Occipital lobe (tissue), 2 donors: ENCODE results near the gene FUT6. TPM values are rescaled to one million over a fixed set of nuclear protein-coding genes. Genes with fewer than 3 reads are reported as not detected.
"Not testable (repeated sequence)": the region's sequence is repeated elsewhere in the genome, so short reads cannot be mapped to it uniquely, and the experiment has no call there.

Experiments used
- DNase-seq: peaks from one replicate; lab custom pipeline; 2025; lab: John Stamatoyannopoulos, UW
- total RNA-seq: library from RNA; depleted of rRNA; stranded (reverse); fragments of >200 nt; gene quantifications from one replicate; pipeline ENCODE4 v1.2.3, GENCODE V29; 2014

Gene FUT6
- total RNA-seq, 1 donor from 2014 or later, result not detected

DNA sequence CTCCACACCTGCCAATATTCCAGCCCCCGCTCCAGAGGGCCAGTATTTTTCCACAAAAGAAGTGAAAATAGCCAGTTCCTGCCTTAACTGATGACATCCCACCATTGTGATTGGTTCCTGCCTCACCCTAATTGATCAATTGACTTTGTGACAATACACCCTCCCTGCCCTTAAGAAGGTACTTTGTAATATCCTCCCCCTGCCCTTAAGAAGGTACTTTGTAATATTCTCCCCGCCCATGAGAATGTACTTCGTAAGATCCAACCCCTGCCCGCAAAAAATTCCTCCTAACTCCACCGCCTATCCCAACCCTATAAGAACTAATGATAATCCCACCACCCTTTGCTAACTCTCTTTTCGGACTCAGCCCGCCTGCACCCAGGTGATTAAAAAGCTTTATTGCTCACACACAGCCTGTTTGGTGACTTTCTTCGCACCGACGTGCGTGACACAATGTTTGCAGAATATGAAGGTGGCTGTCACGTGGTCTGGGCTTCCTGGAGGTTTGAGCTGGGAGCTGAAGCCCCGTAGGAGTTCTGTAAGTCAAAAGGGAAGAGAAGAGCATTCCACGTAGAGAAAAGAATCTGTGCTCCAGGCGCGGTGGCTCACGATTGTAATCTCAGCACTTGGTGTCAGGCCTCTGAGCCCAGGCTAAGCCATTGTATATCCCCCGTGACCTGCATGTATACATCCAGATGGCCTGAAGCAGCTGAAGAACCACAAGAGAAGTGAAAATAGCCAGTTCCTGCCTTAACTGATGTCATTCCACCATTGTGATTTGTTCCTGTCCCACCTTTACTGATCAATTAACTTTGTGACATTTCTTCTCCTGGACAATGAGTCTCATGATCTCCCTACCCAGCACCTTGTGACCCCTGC is 17.9 kb upstream of the FUT6 start:
- DNase-seq, result no peak

DNA sequence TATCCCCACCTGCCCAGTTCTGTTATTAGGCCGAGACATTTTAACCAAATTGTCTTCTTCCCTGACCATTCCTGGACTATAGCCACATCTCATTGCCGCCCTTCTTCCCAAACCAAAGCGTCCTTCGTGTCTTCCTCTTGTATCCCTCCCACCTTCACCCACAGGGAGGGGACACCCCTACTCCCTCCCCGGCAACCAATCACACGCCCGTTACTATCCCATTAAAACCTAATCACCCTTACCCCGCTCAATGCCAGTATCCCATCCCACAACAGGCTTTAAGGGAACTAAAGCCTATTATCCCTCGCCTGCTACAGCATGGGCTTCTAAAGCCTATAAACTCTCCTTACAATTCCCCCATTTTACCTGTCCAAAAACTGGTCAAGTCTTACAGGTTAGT is 15.6 kb upstream of the FUT6 start:
- not testable (repeated sequence) for DNase-seq

DNA sequence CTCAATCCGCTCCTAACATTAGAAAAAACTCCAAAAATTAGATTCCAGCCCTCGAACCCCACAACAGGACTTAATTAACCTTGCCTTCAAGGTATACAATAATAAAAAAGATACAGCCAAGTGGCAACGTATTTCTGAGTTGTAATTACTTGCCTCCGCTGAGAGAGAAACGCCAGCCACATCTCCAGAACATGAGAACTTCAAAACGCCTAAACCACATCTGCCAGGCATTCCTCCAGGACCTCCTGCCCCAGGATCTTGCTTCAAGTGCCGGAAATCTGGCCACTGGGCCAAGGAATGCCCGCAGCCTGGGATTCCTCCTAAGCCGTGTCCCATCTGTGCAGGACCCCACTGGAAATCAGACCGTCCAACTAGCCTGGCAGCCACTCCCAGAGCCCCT is 14.6 kb upstream of the FUT6 start:
- not testable (repeated sequence) for DNase-seq

DNA sequence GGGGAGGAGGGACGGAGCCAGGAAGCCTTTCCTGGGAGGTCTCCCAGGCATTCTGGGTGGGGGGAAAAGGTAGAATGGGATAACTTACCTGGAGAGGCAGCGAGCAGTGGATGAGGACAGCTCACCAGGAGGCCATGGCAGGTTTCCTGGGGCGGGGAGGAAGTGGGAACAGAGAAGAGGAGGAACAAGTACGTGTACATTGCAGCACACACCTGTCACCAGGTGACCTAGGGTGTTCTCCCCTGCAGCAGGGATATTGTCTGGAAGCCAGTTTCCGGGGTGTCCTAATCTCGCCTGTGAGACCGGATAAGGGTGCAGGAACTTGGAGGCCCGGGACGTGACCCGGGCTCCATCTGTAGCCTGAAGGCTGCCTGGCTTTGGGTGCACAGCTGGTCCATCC is 11.8 kb upstream of the FUT6 start, which contains the start of gene FUT3:
Gene FUT3, minus strand, starts transcription at position 148 of the 400 bp plus-strand sequence.
- DNase-seq, result no peak

DNA sequence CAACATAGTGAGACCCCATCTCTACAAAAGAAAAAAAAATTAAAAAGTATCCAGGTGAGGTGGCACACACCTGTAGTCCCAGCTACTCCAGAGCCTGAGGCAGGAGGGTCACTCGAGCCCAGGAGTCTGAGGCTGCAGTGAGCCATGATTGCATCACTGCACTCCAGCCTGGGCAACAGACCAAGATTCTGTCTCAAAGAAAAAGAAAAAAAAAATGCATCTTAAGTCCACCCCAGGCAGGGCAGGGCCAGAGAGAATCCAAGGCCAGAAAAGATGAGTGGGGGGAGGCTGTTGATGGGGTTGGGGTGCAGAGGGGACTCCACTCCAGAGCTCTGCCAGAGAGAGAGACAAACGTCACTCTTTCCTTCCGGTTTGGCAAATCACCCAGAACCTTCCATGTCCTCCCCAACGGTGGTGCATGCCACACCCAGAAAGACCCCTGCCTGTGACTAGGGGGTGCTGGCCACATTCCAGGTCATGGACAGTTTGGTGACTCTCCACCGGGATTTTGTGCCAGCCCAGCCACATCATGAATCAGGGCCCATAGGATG is 11.3 kb upstream of the FUT6 start:
- DNase-seq, result no peak

DNA sequence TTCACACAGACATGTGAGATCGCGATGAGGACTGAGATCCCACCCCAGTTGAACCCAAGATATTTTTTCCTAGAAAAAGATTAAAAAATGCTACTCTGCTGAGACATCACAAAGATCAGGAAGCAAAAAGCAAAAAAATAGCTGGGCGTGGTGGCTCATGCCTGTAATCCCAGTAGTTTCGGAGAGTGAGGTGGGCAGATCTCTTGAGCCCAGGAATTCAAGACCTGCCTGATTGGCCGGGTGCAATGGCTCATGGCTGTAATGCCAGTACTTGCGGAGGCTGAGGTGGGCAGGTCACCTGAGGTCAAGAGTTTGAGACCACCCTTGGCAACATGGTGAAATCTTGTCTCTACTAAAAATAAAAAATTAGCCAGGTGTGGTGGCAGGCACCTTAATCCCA is 10.7 kb upstream of the FUT6 start:
- no peak for DNase-seq

DNA sequence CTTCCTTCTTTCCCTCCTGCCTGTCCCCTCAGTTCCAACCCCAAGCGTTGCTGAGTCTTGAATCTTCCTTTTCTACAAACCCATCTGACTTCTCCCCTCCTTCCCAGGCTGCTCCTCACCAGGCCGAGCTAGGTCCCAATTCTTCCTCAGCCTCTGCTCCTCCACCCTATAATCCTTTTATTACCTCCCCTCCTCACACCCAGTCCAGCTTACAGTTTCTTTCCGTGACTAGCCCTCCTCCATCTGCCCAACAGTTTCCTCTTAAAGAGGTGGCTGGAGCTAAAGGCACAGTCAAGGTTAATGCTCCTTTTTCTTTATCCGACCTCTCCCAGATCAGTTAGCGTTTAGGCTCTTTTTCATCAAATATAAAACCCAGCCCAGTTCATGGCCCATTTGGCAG is 9.1 kb upstream of the FUT6 start:
- DNase-seq, result not testable (repeated sequence)

DNA sequence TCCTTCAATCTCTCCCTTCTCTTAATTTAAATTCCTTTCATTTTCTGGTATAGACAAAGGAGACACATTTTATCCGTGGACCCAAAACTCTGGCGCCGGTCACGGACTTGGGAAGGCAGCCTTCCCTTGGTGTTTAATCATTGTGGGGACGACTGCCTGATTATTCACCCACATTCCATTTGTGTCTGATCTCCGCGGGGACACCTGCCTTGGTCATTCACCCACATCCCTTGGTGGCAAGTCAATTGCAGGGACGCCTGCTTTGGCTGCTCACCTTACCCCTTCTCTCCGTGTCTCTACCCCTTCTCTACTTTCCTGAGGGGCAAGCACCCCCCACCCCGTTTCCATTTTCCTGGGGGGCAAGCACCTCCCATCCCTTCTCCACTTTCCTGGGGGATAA is 8.3 kb upstream of the FUT6 start:
- not testable (repeated sequence) for DNase-seq

DNA sequence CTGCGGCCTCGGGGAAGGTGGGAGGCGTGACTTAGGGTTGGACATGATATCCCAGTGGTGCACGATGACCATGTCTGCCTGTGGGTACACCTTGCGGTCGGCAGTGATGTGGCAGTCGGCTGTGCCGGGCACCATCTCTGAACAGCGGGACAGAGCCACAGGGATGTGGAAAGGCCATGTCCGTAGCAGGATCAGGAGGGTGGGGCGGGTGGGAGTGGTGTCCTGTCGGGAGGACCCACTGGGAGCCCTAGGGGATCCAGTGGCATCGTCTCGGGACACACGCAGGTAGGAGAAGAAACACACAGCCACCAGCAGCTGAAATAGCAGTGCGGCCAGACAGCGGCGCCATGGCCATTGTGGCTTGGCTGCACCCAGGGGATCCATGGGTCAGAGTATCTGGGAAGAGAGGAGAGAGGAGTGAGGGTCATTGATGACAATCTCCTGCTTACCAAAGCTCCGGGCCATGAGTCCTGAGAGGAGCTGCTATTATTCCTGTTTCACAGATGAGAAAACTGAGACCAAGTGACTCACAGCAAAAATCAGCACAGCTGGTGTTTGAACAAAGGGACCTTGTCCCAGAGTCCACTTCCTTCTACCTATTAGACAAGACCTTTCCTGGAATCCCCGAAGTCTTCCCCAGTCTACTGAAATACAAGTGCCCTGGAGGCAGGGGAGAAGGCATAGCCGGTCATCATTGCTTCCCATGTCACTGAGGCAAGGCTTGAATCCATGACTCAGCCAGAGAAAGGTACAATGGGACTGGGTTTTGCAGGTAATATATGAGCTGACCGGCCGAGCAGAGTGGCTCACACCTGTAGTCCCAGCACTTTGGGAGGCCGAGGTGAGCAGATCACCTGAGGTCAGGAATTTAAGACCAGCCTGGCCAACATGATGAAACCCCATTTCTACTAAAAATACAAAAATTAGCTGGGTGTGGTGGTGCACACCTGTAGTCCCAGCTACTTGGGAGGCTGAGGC is 5.2 kb upstream of the FUT6 start:
- DNase-seq, result no peak

DNA sequence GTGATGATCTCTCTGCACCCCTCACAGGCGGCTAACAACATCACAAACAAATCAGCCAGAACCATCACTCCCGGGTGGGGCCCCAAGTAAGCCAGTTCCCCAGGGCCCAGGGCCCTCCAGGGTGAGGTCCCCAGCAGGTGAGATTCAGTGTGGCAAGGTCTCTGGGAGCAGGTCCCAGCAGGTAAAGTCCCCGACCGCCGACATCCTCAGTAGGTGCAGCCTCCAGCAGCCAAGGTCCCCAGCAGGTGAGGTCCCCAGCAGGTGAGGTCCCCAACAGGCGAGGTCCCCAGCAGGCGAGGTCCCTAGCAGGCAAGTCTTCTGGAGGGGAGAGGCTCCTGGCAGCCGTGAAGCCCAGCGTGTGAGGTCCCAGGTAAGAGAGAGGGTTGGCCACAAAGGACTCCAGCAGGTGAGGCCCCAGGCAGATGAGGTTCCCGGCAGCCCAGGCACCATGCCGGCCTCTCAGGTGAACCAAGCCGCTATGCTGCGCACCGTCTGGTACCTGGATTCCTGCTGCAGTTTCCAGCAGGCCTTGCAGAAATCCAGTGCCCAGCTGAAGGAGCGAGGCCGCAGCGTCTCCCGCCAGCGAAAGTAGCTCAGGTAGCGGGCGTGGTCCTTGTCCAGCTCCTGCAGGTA is 3.9 kb upstream of the FUT6 start:
- DNase-seq, result no peak

DNA sequence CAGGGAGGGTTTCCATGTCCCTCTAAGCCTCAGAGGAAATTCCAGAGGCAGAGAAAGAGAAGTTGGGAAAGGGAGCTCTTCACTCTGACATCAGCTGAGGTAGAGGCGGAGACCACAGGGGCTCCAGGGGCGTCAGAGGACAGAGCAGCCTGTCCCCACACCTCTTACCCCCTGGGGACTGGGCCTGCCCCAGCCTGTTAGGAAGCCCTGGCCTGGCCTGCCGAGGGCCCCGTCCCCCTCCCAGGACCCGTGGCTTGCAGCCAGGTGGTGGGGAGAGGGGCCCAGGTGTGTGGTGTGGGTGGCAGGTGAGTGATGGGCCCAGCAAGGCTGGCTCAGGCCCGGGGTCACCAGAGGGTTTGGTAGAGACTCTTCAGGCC is 2.2 kb upstream of the FUT6 start:
- DNase-seq, result not testable (repeated sequence)

DNA sequence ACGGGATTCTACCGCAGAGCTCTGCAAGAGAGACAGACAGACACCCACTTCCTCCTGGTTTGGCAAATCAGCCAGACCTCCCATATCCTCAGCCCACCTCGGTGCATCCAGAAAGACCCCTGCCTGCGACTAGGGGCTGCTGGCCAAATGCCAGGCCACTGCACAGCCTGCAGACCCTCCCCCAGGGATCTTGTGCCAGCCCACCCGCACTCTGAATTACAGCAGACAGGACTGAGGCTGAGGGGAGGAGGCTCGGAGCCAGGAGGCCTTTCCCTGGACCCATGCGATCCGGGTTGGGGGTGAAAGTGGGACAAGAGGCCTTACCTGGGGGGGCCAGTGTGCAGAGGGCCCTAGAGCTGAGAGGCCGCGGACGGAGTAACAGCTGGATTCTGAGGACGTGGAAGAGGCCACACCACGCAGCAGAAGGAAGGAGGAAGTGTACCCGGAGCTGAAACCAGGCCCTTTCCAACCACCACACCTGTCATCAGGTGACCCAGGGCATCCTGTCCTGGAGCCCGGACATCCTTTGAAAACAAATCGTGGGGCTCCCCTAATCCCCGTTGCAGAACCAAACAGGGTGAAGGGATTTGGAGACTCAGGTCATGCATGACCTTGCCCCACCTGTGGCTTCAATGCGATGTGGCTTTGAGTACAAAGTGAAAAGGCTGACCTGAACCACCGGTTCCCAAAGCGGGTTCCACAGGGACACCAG is 993 bp downstream of the FUT6 start:
- DNase-seq, result no peak

DNA sequence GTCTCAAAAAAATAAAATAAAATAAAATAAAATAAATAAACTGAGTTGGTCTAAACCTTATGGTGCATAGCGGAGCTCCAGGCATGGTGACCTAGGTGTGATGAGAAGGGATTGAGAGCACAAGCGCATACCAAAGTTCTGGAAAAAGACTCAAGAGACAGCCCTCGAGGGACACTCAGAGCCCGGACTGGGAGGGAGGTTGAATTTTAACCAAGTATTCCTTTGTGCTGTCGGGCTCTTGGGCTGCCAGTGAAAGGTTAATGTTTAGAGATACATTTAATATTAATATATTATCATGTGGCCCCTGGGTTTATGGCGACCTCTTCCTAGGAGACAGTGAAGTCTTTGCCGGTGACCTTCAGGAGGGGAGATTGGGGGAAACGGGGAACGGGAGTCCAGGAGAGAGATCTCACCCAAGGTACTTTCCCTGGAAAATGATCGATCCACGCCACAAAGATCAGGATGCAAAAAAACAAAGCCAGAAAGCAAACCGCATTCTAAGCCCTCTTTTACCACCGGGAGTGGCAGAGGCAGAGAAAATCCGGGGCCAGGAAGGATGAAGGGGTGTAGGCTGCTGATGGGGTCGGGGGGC is 1.6 kb downstream of the FUT6 start:
- no peak for DNase-seq

DNA sequence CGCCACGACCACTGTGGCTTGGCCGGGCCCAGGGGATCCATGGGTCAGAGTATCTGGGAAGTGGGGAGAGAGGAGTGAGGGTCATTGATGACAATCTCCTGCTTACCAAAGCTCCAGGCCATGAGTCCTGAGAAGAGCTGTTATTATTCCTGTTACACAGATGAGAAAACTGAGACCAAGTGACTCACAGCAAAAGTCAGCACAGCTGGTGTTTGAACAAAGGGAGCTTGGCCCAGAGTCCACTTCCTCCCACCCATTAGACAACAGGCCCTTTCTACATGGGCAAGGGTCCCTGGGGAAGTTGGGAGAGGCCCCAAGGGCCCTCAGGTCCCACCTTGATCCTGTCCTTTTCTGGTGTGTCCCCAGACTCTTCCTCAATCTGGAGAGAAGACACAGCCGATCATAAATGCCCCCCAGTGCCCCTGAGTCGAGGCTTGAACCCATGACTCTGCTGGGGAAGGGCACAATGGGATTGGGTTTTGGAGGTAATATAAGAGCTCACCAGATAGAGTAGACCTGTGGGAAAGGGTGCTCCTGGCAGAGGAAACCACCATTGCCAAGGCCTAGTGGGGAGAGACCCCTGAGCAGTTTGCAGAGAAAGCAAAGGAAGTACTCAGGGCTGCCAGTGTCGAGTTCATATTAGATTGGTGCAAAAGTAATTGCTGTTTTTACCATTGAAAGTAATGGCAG is 6.8 kb downstream of the FUT6 start:
- no peak for DNase-seq

DNA sequence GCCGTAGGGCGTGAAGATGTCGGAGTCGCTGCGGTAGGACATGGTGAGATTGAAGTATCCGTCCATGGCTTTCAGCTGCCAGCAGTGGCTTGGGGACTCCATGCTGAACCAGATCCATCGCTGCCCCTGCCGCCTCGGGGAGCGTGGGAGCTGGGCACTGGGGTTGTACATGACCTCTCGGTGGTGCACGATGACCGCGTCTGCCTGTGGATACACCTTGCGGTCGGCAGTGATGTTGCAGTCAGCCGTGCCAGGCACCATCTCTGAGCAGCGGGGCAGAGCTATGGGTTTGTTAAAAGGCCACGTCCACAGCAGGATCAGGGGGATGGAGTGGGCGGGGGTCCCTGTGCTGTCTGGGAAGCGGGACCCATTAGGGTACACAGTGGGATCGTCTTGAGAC is 7.4 kb downstream of the FUT6 start:
- DNase-seq, result no peak

DNA sequence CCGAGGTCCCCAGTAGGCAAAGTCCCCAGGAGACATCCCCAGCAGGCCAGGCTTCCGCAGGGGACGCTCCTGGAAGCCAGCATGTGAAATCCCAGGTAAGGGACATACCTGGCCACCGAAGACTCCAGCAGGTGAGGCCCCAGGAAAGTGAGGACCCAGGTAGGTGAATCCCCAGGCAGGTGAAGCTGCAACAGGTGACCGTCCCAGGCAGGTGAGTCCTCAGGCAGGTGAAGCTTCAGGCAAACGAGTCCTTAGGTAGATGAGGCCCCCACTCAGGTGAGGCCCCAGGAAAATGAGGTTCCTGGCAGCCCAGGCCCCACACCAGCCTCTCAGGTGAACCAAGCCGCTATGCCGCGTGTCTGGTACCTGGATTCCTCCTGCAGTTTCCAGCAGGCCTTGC is 8.3 kb downstream of the FUT6 start:
- DNase-seq, result no peak

DNA sequence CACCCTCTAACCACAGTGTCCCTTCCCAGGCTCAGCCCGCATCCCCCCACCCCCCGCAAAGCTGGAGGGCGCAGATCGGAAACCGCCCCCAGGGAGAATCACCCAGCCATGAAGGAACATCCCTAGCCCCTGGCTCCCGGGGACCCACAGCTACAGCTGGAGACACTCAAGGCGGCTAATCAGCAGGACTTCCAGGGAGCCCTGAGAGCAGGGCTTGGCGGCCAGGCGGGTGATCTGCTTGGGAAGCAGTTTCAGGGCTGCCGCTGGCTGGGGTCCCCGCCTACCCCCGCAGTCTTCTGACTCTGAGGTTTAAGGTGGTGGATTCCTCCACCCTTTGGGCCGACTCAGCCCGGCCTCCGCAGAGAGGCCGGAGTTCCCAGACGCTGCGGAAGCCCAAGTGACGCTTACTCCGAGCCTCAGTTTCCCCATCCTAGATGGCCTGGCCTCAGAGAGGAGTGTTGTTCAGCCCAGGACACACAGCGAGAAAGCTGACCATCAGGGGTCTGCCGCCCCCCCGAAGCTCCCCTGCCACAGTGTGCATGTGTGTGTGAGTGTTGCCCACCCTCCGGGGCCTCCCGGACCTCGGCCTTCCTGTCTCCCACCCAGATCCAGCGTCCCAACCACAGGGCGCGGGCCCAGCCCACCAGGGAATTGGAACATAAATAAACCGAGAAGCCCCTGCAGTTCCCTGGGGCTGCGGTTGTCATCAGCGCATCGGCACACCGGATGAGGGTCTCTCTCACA is 9.8 kb downstream of the FUT6 start:
- DNase-seq, result no peak

DNA sequence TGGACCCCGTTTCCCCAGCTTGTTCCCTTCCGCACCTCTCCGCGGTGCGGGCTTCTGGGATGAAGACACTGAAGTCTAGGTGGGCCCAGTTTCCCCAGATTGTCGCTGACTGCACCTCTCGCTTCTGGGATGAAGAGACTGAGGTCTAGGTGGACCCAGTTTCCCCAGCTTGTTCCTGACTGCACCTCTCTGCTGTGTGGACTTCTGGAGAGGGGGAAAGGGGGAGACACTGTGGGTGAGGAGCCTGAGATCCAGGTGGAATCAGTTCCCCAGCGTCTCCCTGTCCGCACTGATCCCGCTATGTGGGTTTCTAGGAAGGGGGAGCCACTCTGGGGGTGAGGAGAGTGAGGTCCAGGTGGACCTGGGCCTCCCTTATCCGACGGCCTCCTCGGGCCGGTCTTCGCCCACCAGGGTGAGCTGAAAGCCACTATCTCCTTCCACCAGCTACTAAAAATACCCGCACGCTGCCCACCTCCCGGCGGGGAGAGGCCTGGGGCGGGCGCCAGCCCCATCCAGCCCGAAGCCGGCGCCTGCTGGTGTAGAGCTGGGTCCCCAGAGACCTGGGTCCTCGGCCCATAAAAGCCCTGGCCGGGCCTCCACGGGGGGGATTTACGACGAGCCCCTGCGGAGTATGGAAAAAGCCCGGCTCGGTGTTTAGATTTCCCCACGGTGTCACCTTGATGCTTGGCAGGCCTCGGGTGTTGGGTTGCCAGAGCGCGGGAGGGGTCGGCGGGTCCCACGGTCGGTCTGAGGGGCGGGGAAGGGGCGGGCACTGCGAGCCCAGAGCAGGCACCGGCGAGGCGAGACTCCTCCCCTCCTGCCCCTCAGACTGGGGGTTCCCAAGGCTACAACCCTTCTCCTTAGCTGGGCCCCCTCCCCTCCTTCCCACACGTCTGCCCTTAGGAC is 10.6 kb downstream of the FUT6 start:
- no peak for DNase-seq
